Activated T-helper 9 cell treated with anti-CD3 and anti-CD28 coated beads, Interleukin-2, amount 50 U/mL, for 16 hours (primary cell): ENCODE measurements around the gene RNF224.
A peak's percentile ranks its signal among the peaks of the same experiment; 100 is the strongest.

ENCODE experiments used
- DNase-seq: peaks from one replicate; pipeline ENCODE4 v3.0.0-alpha.2; 2020; ENCODE audit warnings: low read depth

The RNF224 gene

GRCh38 chr9:137227054-137227852, at the start of gene RNF224:
Gene RNF224, plus strand, starts transcription at chr9:137227502. Its CDS starts 834 bp downstream, at chr9:137228336.
- DNase-seq, result peak; percentile 69

- no peak for DNase-seq
Observed at GRCh38 chr9:137178201-137178938, 48.9 kb upstream of the RNF224 start.

GRCh38 chr9:137178939-137179630, 48.2 kb upstream of the RNF224 start:
- DNase-seq, result no peak

- no peak for DNase-seq
Observed at GRCh38 chr9:137179761-137180160, 47.5 kb upstream of the RNF224 start.

- no peak for DNase-seq
Observed at GRCh38 chr9:137180491-137180890, 46.8 kb upstream of the RNF224 start.

GRCh38 chr9:137181680-137182079, 45.6 kb upstream of the RNF224 start:
- DNase-seq, result no peak

- no peak for DNase-seq
Observed at GRCh38 chr9:137182836-137183235, 44.5 kb upstream of the RNF224 start.

GRCh38 chr9:137183980-137184595, 43.2 kb upstream of the RNF224 start:
- no peak for DNase-seq

- DNase-seq, result no peak
Observed at GRCh38 chr9:137184881-137185660, 42.2 kb upstream of the RNF224 start.

GRCh38 chr9:137185921-137186320, 41.4 kb upstream of the RNF224 start:
- no peak for DNase-seq

- DNase-seq, result no peak
Observed at GRCh38 chr9:137186385-137186784, 40.9 kb upstream of the RNF224 start.

- no peak for DNase-seq
Observed at GRCh38 chr9:137187386-137187785, 39.9 kb upstream of the RNF224 start.

- no peak for DNase-seq
Observed at GRCh38 chr9:137188086-137188489, 39.2 kb upstream of the RNF224 start.

- peak; percentile 92 for DNase-seq
Observed at GRCh38 chr9:137188490-137189296, 38.6 kb upstream of the RNF224 start, which contains the start of the genes ANAPC2 and SSNA1. Gene ANAPC2, minus strand, starts transcription at chr9:137188560. Its CDS starts 28 bp downstream, at chr9:137188532. Gene SSNA1, plus strand, starts transcription at chr9:137188676. Its CDS starts 51 bp downstream, at chr9:137188727.

- DNase-seq, result no peak
Observed at GRCh38 chr9:137189297-137190295, 37.7 kb upstream of the RNF224 start.

GRCh38 chr9:137190315-137190856, 36.9 kb upstream of the RNF224 start:
- DNase-seq, result no peak

GRCh38 chr9:137191245-137191644, 36.1 kb upstream of the RNF224 start:
- DNase-seq, result no peak

GRCh38 chr9:137191691-137192447, 35.4 kb upstream of the RNF224 start:
- DNase-seq, result no peak
